AG08395 (cell line): ENCODE results near the gene LDB2.

Source experiments
- DNase-seq: peaks from one replicate; pipeline ENCODE4 v3.0.0; 2012; ENCODE audit warnings: mixed read lengths, low spot score

LDB2 gene

DNA sequence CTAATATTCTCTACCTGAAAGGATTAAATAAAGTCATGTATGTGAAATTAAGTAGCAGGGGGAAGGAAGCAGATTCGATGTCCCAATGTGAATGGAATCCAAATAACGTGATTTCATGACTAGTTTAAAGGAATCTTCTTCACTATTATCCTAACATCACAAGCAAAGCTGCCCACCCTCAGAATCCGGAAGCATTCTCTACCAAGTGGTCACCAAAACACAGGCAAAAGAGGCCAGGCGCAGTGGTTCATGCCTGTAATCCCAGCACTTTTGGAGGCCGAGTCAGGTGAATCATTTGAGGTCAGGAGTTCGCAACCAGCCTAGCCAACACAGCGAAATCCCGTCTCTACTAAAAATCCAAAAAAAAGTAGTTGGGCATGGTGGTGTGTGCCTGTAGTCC, 212.9 kb downstream of the LDB2 start:
- no peak for DNase-seq

DNA sequence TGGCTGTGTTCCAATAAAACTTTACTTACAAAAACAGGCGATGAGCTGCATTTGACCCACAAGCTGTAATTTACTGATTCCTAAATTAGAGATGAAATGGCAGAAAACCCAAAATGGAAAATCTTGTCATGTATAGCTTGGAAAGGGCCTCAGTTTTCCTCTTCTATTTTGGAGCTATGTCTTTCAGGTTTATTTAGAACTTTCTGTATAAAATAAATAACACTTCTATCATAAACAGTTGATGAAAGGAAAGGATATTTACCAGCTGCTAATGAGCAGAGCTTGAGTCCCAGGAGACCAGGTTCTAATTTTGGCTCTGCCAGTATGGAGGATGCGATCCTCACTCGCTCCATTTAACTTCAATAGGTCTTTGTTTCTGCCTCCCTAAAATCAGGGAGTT, 213.5 kb downstream of the LDB2 start:
- DNase-seq = no peak

DNA sequence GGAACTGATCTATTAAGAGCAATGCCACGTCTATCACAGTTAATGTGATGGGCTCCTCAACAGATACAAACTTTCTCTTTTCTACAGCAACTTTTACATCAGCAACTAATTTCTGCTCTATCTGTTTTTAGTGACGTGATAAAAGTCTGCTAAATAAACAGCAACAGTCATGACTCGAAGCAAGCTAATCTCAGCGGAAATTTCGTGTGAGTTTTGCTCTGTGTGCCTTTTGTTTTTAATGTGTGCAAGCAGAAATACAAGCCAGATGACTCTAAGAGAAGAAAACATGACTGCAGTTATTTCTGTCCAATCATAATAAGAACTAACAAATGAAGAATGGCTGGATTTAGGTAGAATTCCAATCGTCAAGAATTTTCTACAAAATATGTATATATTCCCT, 214.3 kb downstream of the LDB2 start:
- peak; percentile 26 for DNase-seq

DNA sequence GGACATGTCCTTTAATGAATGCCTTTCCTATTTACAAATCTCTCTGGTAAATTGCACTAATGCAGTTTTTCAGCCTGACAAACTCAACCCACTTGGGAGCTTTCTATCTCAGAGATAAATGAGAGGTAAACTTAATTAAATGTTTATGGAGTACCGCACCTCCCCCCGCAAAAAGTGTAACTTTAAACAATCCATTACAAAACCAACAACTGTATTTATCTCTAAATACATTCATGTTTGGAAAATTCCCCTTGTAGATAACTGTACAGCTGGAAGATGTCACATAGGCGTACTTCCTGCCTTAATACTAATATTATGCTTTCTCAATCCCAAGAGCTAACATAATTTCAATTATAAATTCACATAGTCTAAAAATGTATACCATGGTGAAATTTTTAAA, 215.5 kb downstream of the LDB2 start:
- no peak for DNase-seq

DNA sequence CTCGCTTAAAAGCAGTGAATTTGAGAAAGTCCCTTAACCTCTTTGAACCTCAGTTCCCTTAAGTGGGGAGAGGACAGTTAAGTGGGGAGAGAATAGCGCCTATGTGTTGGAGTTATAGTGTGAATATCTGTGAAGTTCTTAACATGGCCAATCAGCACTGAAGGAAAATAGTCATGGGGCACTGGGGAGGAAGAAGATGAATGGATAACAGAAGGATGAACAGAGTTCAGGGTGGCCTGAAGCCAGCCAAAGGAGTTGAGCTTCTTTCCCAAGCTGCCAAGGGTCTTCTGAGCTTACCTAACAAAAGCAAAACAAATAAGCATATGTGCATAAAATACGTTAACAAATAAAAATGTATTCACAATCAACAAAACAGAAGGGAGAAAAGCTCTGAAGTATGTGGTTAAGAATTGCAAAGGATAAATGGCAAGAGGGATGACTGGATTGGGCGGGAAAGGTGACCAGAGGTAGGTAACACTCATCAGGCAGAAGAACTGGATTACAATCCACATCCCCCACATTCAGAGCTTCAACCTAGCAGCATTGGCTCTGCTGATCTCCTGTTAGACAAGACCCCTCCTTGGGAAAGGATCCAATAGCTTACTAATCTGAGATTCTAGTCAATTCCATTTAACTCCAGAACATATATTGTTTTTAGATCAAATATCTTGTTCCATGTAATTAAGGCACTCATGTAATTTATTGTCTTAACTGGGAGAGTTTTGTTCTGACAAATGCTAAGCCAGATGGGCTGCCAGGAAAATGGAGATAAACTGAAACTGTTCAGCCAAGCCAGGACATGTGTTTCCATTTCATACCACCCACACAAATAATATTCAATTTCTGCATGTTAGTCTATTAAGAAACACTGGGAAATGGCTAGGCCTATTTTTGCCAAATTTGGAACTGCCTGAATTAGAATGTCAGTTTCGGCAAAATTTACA, 221.2 kb downstream of the LDB2 start:
- no peak for DNase-seq

DNA sequence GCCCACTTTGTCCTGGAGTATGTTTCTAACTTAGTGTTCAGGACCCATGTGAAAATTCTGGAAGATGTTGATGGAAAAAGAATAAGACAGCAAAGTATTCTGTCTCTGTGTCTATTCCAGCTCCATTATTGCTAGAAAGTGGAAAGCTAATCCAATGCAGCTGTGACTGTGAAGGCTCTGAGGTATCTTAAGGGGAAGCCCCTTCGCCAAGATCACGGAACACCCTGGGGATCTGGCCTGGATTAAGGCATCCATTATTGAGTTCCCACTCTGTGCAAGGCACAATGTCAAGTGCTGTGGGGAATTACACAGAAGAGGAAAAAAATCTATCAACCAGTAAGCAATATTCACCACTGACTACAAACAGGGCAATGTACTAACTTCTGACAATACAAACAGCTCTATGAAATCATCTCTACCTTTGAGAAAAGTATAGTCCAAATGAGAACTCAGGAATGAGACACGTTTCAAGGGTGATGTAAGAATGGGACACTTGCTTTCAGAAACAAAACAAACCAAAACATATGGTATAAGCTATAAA, 222.1 kb downstream of the LDB2 start:
- no peak for DNase-seq

DNA sequence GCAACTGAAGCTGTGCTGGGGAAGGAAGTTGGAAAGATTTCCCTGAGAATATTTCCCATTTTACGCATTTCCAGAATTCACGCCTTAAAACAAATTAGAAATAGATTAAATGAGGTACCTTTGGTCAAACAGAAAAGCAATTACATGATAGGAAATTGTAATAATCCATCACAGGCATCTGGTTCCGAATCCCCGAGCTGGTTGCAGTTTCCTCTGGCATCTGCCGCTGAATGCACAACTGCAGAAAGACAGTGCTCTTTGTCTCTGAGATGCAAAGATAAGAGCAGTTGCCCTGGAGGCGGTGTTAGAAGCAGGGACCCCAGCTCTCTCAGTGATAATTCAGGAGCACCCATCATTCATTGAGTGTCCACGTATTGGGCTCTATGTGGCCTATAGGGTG, 224.4 kb downstream of the LDB2 start:
- DNase-seq = no peak

DNA sequence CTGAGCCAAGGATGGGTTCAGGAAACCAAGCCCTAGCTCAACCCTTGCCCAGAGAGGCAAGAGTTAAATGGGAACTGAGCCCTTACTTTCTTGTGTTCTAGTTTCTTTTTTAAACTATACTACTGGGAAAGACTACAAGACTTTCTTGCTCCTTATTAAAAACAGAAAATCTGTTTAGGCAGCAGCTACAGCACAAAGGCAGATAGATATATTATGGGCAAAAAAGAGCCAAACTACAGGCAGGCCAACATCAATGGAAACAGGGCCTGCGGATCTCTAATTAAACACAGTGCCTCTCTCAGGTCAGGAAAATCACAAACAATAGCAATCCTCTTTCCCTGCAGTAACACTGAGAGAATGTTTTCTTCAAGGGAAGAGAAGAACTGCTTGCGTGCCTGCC, 226.0 kb downstream of the LDB2 start:
- DNase-seq = no peak

DNA sequence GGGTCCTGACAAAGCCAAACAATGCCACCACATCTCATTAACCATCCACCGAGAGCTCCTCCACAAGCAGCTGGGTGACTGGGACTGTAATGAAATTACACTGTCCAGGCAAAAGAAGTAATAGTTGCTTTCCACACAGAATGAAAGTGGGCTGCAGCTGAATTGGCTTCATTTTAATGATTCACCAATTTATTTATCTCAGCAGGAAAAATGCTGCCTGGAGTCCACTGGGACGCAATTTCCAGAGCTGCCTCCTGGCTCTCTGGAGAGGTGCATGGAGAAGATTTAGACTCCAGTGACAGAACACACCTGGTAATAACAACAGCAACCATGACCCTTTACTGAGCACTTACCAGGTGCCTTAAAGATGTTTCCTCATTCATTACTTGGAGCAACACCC, 226.7 kb downstream of the LDB2 start:
- DNase-seq = no peak

DNA sequence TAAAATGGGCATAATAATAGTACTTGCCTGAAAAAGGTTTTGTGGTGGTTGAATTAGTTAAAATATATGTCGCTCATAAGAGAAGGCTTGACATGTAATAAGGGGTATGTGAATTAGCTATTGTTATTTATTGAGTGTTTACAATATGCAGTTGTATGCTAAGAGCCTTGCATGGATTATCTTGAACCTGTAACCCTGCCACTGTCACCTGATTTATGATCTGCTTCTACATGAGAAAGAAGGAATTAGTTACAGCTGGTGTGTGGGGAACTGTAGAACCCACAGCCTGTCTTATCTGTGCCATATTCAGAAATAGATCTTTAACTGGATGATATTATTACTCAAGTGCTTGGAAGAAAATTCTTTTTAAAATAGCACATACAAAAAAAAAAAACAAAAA, 227.7 kb downstream of the LDB2 start:
- DNase-seq = no peak

DNA sequence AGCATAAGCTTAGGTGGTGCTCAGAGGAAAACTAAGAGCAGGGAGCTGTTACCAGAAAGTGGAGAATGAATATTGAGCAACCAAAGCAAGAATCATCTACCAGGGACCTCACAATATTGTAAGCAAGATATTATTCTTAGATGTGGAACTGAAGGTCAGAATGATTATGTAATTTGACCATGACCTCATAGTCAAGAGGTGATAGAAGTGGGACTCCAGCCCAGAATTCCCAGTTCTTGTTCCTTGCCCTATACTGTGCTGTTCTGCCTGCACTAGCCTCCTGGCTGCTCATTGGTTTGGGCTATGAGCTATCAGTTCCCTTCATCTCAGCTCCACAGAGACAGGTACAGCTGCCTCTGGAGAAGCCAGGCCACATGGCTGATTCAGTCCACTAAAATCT, 229.4 kb downstream of the LDB2 start:
- DNase-seq = no peak

DNA sequence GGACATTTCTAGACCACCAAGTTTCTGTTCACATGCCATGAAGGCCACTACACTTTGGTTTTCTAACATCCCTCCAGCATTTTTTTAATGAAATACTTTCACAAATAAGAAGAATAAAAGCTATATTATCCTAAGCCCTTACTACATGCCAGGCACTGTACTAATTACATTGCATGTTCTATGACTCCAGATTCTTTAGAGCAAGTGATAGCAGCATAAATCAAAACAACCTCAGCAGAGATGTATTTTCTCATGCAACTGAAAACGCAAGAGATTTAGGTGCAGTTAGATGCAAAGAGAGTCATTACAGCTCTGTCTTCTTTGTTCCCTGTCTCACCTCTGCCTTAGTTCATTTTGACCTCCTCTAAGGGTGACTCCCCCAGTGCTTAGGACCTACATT, 230.0 kb downstream of the LDB2 start:
- no peak for DNase-seq

DNA sequence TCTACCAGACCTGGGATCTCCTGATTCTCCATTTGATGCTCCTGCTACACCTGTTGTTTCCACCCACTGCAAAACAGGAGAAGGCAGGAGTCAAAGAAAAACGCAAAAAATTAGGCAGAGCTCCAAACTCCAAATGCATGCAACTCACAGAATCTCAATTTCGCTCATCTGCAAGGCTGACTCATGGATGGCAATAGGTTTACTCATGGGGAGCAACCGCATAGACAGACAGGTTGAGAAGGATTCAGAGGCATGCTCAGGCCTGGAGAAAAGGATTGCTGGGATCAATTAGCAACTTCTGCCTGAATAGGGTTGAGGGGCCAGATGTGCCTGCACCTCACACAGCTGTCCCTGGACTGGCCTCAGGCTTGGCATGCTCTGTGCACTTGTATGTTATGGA, 231.0 kb downstream of the LDB2 start:
- DNase-seq = peak; percentile 80

DNA sequence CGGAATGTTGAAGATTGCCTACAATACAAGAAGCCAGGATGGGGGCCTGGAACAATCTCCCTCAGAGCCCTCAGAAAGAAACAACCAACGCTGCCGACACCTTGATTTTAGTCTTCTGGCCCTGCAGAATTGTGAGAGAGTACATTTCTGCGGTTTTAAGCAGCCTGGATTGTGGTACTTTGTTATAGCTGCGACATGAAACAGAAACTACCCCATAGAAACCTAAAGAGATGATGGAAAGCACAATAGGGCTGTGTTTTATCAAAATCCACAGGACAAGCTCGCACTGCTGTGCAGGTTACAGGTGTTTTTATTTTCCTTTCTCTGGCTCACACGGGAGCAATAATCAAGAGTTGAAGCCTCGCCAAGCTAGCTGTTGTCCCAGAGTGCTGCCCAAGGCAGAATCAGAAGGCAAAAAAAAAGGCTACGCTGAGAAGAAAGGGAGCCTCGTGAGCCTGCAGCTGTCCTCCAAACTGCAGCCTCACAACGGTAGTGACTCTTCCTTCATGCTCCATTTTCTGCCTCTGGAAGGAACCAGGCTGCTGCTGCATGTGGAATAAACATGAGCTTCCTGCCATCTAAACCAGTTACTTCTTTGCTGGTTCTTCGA, 232.4 kb downstream of the LDB2 start:
- DNase-seq = no peak

DNA sequence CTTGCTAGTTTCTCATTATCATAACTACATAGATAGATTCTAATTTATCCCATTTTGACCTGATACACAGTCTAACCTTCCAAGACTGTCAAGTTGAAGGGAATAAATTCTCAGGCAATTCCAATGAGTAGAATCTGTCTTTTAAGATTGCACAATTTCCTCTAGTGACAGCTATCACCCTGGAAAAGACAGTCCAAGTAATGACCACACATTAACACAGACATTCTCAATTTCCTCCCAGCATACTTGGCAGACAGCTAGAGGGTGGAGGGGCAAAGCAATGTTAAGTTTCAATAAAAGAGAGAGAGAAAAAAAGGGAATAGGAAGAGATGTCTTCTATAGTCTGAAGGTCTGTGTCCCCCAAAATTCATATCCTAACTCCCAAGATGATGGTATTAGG, 234.7 kb downstream of the LDB2 start:
- DNase-seq = peak; percentile 28

DNA sequence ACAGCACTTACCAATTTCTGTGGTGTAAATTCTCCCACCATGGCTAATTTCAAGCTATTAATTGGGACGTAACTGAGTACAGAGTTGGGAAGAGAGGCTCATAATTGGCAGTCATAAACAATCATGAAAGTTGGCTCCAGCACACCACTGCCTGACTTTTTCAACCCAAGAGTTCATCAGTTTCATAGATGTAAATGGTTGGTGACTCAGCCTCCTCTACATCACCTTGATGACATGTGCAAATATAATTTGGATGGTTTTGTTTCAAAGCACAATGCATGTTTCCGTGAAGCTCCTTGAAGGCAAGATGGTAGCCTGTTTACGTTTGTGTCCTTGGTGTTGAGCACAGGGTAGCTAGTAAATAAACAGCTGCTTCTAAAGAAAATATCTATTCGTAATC, 235.1 kb downstream of the LDB2 start:
- DNase-seq = no peak

DNA sequence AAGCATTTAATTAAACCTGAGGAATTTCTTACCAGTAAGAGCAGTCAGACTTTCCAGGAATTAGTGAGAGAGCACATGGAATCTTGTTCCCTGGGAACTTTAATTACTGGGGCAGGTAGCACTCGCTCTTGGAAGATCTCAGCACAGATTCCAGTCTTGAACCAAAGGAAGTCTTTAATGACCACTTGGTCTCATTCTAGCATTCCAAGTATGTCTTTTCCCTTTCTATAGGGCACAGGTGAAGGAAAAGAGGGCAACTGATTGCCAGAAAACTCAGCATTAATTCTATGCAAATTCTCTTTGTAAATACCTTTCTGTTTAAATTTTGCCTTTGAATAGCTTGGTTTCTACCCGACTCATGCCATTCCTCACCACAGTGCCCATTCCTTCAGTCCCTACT, 236.6 kb downstream of the LDB2 start:
- no peak for DNase-seq

DNA sequence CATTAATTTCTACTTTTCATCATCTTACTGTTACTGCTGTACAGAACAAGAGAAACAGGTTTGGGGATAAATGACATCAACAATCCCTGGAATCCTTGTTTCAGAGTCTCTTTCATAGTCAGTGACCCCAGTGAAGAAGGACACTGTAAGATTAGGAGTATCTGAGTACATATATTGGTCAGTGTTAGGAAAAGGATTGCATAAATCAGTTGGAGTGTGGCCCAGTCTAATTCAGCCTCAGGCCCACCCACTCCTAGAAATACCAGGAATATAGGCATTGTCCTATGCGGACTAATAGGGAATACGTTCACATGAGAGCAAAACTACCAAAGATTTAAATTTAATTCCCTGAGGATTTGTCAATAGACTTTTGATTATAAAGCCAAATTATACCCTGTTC, 237.8 kb downstream of the LDB2 start:
- DNase-seq = no peak

DNA sequence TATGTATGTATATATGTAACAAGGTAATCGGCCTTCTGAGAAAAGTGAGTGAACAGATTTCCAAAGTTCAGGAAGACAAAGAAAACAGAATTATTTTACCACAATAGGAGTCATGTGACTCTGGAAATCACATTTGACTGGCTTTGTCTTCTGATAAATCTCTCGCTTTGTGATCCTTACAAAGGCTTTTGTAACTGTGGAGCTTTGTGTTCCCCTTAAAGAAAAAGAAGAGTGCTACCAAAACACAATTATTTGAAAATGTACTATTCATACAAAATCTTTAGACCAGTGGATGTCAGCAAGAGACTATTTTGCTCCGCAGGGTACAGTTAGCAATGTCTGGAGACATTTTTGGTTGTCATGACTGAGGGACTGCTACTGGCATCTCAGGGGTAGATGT, 238.8 kb downstream of the LDB2 start:
- no peak for DNase-seq

DNA sequence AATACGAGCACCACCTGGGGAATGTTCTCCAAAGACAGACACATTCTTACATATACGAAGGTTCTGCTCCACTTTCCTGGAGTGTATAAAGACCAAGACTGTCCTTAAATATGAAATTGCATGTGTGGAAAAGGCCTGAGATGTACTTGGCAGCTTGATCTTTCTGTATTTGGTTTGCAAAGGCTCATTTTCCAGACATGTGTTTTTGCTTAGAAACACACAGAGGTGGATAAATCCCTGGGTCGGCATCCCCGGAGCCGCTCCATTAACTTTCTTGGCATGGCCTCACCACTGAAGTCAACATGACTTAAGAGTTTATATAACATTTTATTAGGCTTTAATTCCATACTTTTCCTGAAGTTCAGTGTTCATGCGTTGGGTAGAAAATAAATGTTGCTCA, 239.4 kb downstream of the LDB2 start:
- peak; percentile 35 for DNase-seq

DNA sequence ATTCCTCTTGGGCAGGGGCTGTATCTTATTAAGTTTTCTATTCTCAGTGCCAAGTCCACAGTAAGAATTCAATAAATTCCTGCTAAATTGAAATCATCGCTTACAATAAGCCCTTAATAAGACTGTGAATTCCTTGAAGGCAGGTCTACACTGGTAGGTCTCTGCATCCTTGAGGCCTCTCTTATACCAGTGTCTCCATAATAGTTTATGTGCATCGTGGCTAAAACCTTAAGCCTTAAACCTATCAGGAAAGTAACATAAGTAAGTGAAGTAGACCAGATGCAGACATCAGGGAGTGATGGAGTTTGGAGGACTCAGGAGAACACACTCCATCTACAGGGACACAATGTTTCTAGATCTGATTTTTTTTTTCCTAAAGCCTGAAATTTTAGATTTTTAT, 240.3 kb downstream of the LDB2 start:
- DNase-seq = no peak

DNA sequence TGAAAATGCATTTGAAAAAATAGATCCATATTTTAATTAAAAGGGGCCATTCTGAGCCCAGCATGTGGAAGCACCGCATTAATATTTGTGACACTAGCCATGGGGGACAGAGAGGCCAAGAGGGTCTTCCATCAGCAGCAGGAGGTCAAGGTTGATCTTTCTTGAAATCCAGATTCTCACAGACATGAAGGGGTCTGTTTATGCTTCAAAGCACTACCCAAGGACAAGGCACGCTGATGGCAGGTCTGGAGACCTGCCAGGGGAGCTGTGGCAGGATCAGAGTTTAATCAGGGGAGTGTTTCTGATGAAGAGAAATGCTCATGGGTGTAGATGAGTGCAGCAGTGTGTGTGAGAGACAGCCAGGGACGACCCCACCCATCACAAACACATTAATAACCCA, 243.3 kb downstream of the LDB2 start:
- DNase-seq = no peak

DNA sequence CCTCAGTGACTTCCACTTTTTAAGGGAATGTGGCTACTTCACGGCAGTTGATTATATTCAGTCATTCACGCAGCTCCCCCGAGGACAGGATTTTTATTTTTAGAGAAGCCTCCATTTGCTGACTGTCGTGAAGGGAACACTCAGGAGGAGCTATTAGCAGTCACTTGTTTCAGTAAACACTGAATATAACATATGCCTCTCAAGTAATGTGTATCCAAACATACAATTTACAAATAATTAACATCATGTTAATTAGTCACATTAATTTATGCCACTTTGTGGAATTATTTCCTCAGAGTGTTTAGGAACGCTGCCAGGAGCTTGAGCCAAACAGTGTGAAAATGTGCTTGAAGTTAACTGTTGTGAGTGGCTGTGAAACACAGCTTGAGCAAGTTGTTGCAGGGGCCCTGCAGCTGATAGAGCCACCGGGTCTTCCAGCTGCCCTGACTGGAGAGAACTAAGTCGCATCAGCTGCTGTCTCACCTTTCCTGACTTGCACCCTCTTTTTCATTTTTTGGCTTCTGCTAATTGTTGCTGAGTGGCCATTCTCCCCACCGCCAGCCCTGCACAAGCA, 245.6 kb downstream of the LDB2 start:
- DNase-seq = no peak
